Vagina (tissue), 2 donors: ENCODE data around the gene ADPGK. TPM values are rescaled to one million over a fixed set of nuclear protein-coding genes. Genes with fewer than 3 reads are reported as not detected.
"Not testable (repeated sequence)": the region's sequence is repeated elsewhere in the genome, so short reads cannot be mapped to it uniquely, and the experiment has no call there.

Source experiments
- DNase-seq, 2 donors: peaks; one replicate each; pipeline ENCODE4 v3.0.0-alpha.2; 2017; ENCODE audit errors: extremely low spot score in 2 of 2
- H3K27ac ChIP-seq: fragments of 200-600 bp; sonication (generic); one replicate; pipeline ENCODE4 v1.5.1; 2019
- H3K27me3 ChIP-seq: fragments of 200-600 bp; sonication (generic); one replicate; pipeline ENCODE4 v1.5.1; 2019
- H3K36me3 ChIP-seq, 2 donors: fragments of 200-600 bp; sonication (generic); one replicate each; pipeline ENCODE4 v1.5.1; 2017 to 2019
- H3K4me1 ChIP-seq: fragments of 200-600 bp; sonication (generic); one replicate; pipeline ENCODE4 v1.5.1; 2019
- H3K4me3 ChIP-seq, 2 donors: fragments of 200-600 bp; sonication (generic); 1 replicate in 1 of 2; 2 replicates in 1 of 2; pipeline ENCODE4 v1.5.1; 2016 to 2019
- H3K9me3 ChIP-seq: fragments of 200-600 bp; sonication (generic); one replicate; pipeline ENCODE4 v1.5.1; 2019
- POLR2A ChIP-seq, 2 donors: fragments of 450-650 bp; IDR thresholded peaks; one replicate each; pipeline ENCODE4 v1.6.1; 2017; ENCODE audit warnings: antibody characterized with exemption in 2 of 2, mild to moderate bottlenecking in 2 of 2, moderate library complexity in 2 of 2
- POLR2AphosphoS5 ChIP-seq, 2 donors: sonication (generic); formaldehyde crosslinking; IDR thresholded peaks; one replicate each; pipeline ENCODE4 v1.9.0; 2017; ENCODE audit warnings: antibody characterized with exemption in 2 of 2, mild to moderate bottlenecking in 2 of 2, low read depth in 1 of 2; ENCODE audit not compliant: insufficient read depth in 1 of 2
- intact Hi-C: fragments of 100-400 bp; cut with DNase I; formaldehyde crosslinking; loops from one replicate; pipeline ENCODE4 v1.15.1; 2023
- total RNA-seq: library from RNA; depleted of rRNA; stranded (reverse); fragments of >200 nt; gene quantifications from one replicate; pipeline ENCODE4 v1.2.3, GENCODE V29; 2016
- TF ChIP-seq, protein P1 (sequence below), 3 experiments: fragments of 450-650 bp in 2 of 3; fragments of 200-600 bp in 1 of 3; sonication (generic) in 1 of 3; IDR thresholded peaks; one replicate each; pipeline ENCODE4 v1.5.1; 2017 to 2019; ENCODE audit warnings: antibody characterized with exemption in 3 of 3, mild to moderate bottlenecking in 2 of 3, moderate library complexity in 2 of 3

The ADPGK gene
- total RNA-seq, 1 donor from 2014 or later = 53.8 TPM

DNA sequence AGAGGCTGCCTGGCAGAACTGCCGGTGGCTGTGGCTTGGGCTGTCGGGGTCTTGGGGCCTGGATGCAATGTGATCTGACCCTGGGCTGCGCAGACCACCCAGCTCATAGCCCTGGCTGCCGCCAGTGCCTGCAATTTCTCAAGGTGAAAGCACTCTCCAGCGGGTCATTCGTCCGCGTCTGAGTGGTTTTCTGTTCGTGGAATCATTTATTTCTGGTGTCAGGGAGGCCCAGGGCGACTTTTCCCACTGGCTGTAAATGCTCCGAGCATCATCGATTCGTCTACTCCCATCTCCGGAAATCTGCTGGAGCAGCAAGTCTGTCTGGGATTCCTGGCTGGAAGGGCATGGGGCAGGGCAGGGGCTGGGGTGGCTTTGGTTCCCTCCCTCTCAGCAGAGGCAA, 40.6 kb upstream of the ADPGK start:
- H3K4me1 ChIP-seq = no peaks in the 10 kb centered on the region
- no peaks in the 10 kb centered on the region for H3K27me3 ChIP-seq
- no peaks in the 10 kb centered on the region for H3K9me3 ChIP-seq
- intact Hi-C loops = no loop called here
- peak; percentile 60 to 81 for DNase-seq
- no peak overlapping the region for H3K27ac ChIP-seq
- H3K4me3 ChIP-seq = no peak overlapping the region
- no peaks in the 10 kb centered on the region for H3K36me3 ChIP-seq
- TF ChIP-seq, protein P1, sequence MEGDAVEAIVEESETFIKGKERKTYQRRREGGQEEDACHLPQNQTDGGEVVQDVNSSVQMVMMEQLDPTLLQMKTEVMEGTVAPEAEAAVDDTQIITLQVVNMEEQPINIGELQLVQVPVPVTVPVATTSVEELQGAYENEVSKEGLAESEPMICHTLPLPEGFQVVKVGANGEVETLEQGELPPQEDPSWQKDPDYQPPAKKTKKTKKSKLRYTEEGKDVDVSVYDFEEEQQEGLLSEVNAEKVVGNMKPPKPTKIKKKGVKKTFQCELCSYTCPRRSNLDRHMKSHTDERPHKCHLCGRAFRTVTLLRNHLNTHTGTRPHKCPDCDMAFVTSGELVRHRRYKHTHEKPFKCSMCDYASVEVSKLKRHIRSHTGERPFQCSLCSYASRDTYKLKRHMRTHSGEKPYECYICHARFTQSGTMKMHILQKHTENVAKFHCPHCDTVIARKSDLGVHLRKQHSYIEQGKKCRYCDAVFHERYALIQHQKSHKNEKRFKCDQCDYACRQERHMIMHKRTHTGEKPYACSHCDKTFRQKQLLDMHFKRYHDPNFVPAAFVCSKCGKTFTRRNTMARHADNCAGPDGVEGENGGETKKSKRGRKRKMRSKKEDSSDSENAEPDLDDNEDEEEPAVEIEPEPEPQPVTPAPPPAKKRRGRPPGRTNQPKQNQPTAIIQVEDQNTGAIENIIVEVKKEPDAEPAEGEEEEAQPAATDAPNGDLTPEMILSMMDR (IDR thresholded peaks at IDR 0.05) = no peak
- no peak for TF ChIP-seq POLR2A (IDR thresholded peaks at IDR 0.05)
- no peak for TF ChIP-seq POLR2AphosphoS5 (IDR thresholded peaks at IDR 0.05; ENCODE audit: insufficient read depth in 1 of 2, low read depth in 1 of 2)

- intact Hi-C loops = no loop called here
- DNase-seq = peak in 1 of 2 donors; percentile 29
- TF ChIP-seq, protein P1 (IDR thresholded peaks at IDR 0.05) = no peak
- TF ChIP-seq POLR2AphosphoS5 (IDR thresholded peaks at IDR 0.05; ENCODE audit: insufficient read depth in 1 of 2, low read depth in 1 of 2) (no peak), POLR2A (IDR thresholded peaks at IDR 0.05) (no peak)
These were observed 36.7 kb upstream of the ADPGK start for GRCh38 chr15:72820278-72820677.

DNA sequence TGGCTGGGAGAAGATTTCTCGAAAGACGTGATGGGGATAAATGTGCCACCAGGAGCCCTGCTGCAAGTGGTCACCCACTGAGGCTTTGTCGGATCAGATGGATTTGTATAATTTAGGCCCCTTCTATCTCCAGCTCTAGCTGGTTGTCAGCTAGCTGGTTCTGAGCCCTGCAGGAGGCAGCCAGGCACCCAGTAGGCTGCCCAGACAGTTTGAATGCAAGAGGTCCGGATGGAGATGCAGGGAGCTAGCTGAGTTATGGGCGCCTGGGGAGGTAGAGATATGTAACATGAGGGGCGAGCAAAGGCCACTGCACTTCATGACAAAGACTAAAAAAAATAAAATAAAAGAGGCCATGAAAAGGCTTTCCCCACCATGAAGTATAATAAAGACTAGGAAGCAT, 35.1 kb upstream of the ADPGK start:
- no peak for DNase-seq
- Histone ChIP-seq H3K27ac (no peak overlapping the region), H3K27me3 (no peaks in the 10 kb centered on the region), H3K36me3 (no peaks in the 10 kb centered on the region), H3K4me3 (no peak overlapping the region), H3K4me1 (no peaks in the 10 kb centered on the region), H3K9me3 (no peaks in the 10 kb centered on the region)
- TF ChIP-seq POLR2AphosphoS5 (IDR thresholded peaks at IDR 0.05; ENCODE audit: insufficient read depth in 1 of 2, low read depth in 1 of 2) (no peak), POLR2A (IDR thresholded peaks at IDR 0.05) (no peak)
- TF ChIP-seq, protein P1 (IDR thresholded peaks at IDR 0.05) = no peak
- intact Hi-C loops = no loop called here

More at GRCh38 chr15:72820278-72820677, 36.7 kb upstream of the ADPGK start:
- no peaks in the 10 kb centered on the region for H3K27me3 ChIP-seq
- no peak overlapping the region for H3K4me3 ChIP-seq
- no peak overlapping the region for H3K27ac ChIP-seq
- no peaks in the 10 kb centered on the region for H3K9me3 ChIP-seq
- H3K36me3 ChIP-seq = no peaks in the 10 kb centered on the region
- no peaks in the 10 kb centered on the region for H3K4me1 ChIP-seq

DNA sequence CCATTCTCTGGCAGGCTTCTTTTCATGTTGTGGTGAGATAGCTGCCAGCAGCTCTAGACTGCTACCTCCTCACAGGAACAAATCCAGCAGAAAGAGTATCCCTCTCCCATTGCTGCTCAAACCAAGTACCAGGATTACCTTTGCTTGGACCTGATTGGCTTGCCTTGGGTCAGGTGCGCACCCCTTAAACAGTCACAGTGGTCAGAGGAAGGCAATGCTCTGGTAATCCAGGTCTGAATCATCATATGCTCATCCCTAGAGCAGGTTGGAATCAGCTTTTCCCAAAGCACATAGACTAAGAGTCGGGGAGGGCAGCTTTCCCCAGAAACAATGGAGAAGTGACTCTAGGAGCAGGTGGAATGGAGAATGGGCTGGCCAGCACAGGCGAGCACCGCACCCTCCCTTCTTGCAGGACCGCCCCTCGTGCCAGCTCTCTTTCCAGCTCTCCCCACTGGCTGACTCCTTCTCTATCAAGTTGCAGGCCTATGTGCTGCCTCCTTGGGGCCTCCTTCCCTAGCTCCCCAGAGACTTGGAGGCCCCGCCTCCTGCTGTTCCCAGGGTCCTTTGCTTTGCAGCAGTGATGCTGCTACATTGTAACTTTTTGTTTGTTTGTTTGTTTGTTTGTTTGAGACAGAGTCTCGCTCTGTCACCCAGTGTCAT, 29.9 kb upstream of the ADPGK start:
- intact Hi-C loops = no loop called here
- no peaks in the 10 kb centered on the region for H3K4me1 ChIP-seq
- no peaks in the 10 kb centered on the region for H3K27me3 ChIP-seq
- no peak for DNase-seq
- no peak overlapping the region for H3K4me3 ChIP-seq
- H3K9me3 ChIP-seq = no peaks in the 10 kb centered on the region
- no peak for TF ChIP-seq POLR2AphosphoS5 (IDR thresholded peaks at IDR 0.05; ENCODE audit: insufficient read depth in 1 of 2, low read depth in 1 of 2)
- TF ChIP-seq POLR2A (IDR thresholded peaks at IDR 0.05) = no peak
- TF ChIP-seq, protein P1 (IDR thresholded peaks at IDR 0.05) = no peak
- no peaks in the 10 kb centered on the region for H3K36me3 ChIP-seq
- no peak overlapping the region for H3K27ac ChIP-seq

GRCh38 chr15:72809329-72809728, 25.8 kb upstream of the ADPGK start:
- H3K27ac ChIP-seq = no peak overlapping the region
- no peaks in the 10 kb centered on the region for H3K4me1 ChIP-seq
- TF ChIP-seq POLR2AphosphoS5 (IDR thresholded peaks at IDR 0.05; ENCODE audit: insufficient read depth in 1 of 2, low read depth in 1 of 2) = no peak
- TF ChIP-seq POLR2A (IDR thresholded peaks at IDR 0.05) = no peak
- TF ChIP-seq, protein P1 (IDR thresholded peaks at IDR 0.05) = no peak
- H3K27me3 ChIP-seq = no peaks in the 10 kb centered on the region
- H3K4me3 ChIP-seq = no peak overlapping the region
- intact Hi-C loops = no loop called here
- H3K9me3 ChIP-seq = no peaks in the 10 kb centered on the region
- DNase-seq = no peak
- no peaks in the 10 kb centered on the region for H3K36me3 ChIP-seq

GRCh38 chr15:72807346-72807745, 23.8 kb upstream of the ADPGK start:
- H3K27ac ChIP-seq, H3K36me3 ChIP-seq, DNase-seq, H3K4me3 ChIP-seq, H3K9me3 ChIP-seq, intact Hi-C loops, H3K4me1 ChIP-seq, H3K27me3 ChIP-seq: not testable (repeated sequence)
